ENCODE results near the gene KSR1. TPM values are rescaled to one million over a fixed set of nuclear protein-coding genes. Genes with fewer than 3 reads are reported as not detected.

Gene KSR1
- total and polyA plus RNA-seq, 9 of the 15 experiments (the other 6 are each of a cell fraction or from before 2014, with no cell fraction given) = 1.4 to 51.7 (median 18.4) TPM

GRCh38 chr17:27449988-27450387 lies 6.3 kb upstream of the KSR1 start:
- no TSS peak for BruUV-seq (replicated peaks)
- H3K9me1 ChIP-seq (ENCODE audit: control insufficient read depth, insufficient read depth, low read length) = no peaks in the 10 kb centered on the region
- H3K4me1 ChIP-seq (replicated peaks in 1 of 2; ENCODE audit: control insufficient read depth in 2 of 2, insufficient read depth in 2 of 2, low read length in 2 of 2) = peaks cover 33 to 46% of the 10 kb centered on the region in 2 experiments; a peak in 4 of 5 replicates
- FAIRE-seq (no peak), DNase-seq (ENCODE audit: extremely low read depth in 1 of 4, low spot score in 3 of 4) (no peak), ATAC-seq (no peak)
- no peaks in the 10 kb centered on the region for H3K27me3 ChIP-seq (ENCODE audit: control insufficient read depth in 2 of 2, insufficient read depth in 2 of 2, low read length in 2 of 2)
- H2AFZ ChIP-seq (ENCODE audit: low read depth, low read length) = peak overlapping the region; percentile 57; the same call in 1 of the 2 replicates
- no peaks in the 10 kb centered on the region for H3K79me2 ChIP-seq (ENCODE audit: control insufficient read depth, insufficient read depth, low read length)
- H3K4me3 ChIP-seq = no peak overlapping the region
- POLR2A ChIA-PET = interaction anchor here (1.2 kb wide), 1 partner anchor 9 kb away, joined by 4 read pairs; no protein-coding TSS in a partner anchor
- H3K36me3 ChIP-seq (ENCODE audit: control insufficient read depth, insufficient read depth, low read length) = no peaks in the 10 kb centered on the region
- intact Hi-C loops (cut with micrococcal nuclease) (loop anchor here (10.0 kb wide), 1 partner anchor 205 kb away; no protein-coding TSS in a partner anchor), in situ Hi-C loops (cut with MboI) (no loop called here)
- H3K9ac ChIP-seq (ENCODE audit: insufficient read depth in 1 of 2, low read depth in 2 of 2, low read length in 2 of 2) = peak overlapping the region in 1 of 2 experiments; percentile 45; a peak in 1 of 4 replicates
- TF ChIP-seq ZNF717 (CRISPR knock-in tag; IDR thresholded peaks at IDR 0.05) (no peak), ZNF589 (CRISPR knock-in tag; IDR thresholded peaks at IDR 0.05; ENCODE audit: low read depth) (no peak), ZNF76 (CRISPR knock-in tag; IDR thresholded peaks at IDR 0.05; ENCODE audit: borderline replicate concordance) (no peak), PHTF2 (CRISPR knock-in tag; IDR thresholded peaks at IDR 0.05) (no peak), PHF20 (IDR thresholded peaks at IDR 0.05; ENCODE audit: partially characterized antibody) (no peak), DMBX1 (CRISPR knock-in tag; IDR thresholded peaks at IDR 0.05; ENCODE audit: borderline replicate concordance) (no peak), HSF4 (CRISPR knock-in tag; IDR thresholded peaks at IDR 0.05; ENCODE audit: borderline replicate concordance) (no peak), ZNF146 (CRISPR knock-in tag; IDR thresholded peaks at IDR 0.05; ENCODE audit: unreplicated experiment) (no peak), CCAR2 (IDR thresholded peaks at IDR 0.05; ENCODE audit: low read depth, low read length) (no peak), ZBTB8A (IDR thresholded peaks at IDR 0.05; ENCODE audit: partially characterized antibody) (no peak), MCM2 (IDR thresholded peaks at IDR 0.05; ENCODE audit: low read depth) (no peak), KAT7 (CRISPR knock-in tag; IDR thresholded peaks at IDR 0.05; ENCODE audit: borderline replicate concordance) (no peak), NCOA6 (IDR thresholded peaks at IDR 0.05) (no peak), FOXO4 (CRISPR knock-in tag; IDR thresholded peaks at IDR 0.05) (no peak)
- H4K20me1 ChIP-seq (replicated peaks; ENCODE audit: control insufficient read depth, insufficient read depth, low read length) = no peaks in the 10 kb centered on the region
- H3K27ac ChIP-seq (ENCODE audit: extremely low read depth, low read depth, low read length) = no peak overlapping the region
- CTCF ChIA-PET (ENCODE audit: low intra/inter-chr PET ratio) = no interaction called here
- no peaks in the 10 kb centered on the region for H3K9me3 ChIP-seq (replicated peaks; ENCODE audit: control insufficient read depth, insufficient read depth, low read depth, low read length)
- 89% methylated on average over 5 of the region's 5 CpGs for WGBS (ENCODE audit: insufficient coverage, low coverage, missing lambda C conversion rate)
- no peak overlapping the region for H3K4me2 ChIP-seq (ENCODE audit: insufficient read depth, low read length)
